Esophagus squamous epithelium (tissue), 5 donors: ENCODE data around the gene STMP1. TPM values are rescaled to one million over a fixed set of nuclear protein-coding genes. Genes with fewer than 3 reads are reported as not detected.

Source experiments
- DNase-seq: peaks from one replicate; lab custom pipeline; 2025; lab: John Stamatoyannopoulos, UW
- H3K27ac ChIP-seq, 4 donors: fragments of 200-600 bp; sonication (generic); one replicate each; pipeline ENCODE4 v1.5.1; 2016 to 2019; ENCODE audit warnings: mild to moderate bottlenecking in 1 of 4
- H3K27me3 ChIP-seq, 4 donors: fragments of 200-600 bp; sonication (generic); 1 replicate in 3 of 4; 2 replicates in 1 of 4; pipeline versions ENCODE4 v1.5.1 to v1.6.0; 2017 to 2021; ENCODE audit warnings: antibody characterized with exemption in 1 of 4
- H3K36me3 ChIP-seq, 3 donors: fragments of 200-600 bp; sonication (generic); one replicate each; pipeline ENCODE4 v1.5.1; 2016 to 2019
- H3K4me1 ChIP-seq, 3 donors: fragments of 200-600 bp; sonication (generic); one replicate each; pipeline ENCODE4 v1.5.1; 2017 to 2019
- H3K4me3 ChIP-seq, 4 donors: fragments of 200-600 bp; sonication (generic); 1 replicate in 3 of 4; 2 replicates in 1 of 4; pipeline ENCODE4 v1.5.1; 2016 to 2019; ENCODE audit warnings: mild to moderate bottlenecking in 2 of 4, moderate library complexity in 1 of 4
- H3K9me3 ChIP-seq, 3 donors: fragments of 200-600 bp; sonication (generic); one replicate each; pipeline ENCODE4 v1.5.1; 2016 to 2019
- CTCF ChIP-seq, 6 experiments: fragments of 450-650 bp in 4 of 6; fragments of 200-600 bp in 2 of 6; sonication (generic) in 2 of 6; IDR thresholded peaks; one replicate each; pipeline ENCODE4 v1.5.1; 2016 to 2019; ENCODE audit warnings: antibody characterized with exemption in 6 of 6, mild to moderate bottlenecking in 4 of 6, moderate library complexity in 4 of 6
- POLR2A ChIP-seq, 4 donors: fragments of 450-650 bp; IDR thresholded peaks; one replicate each; pipeline ENCODE4 v1.6.1; 2017; ENCODE audit warnings: antibody characterized with exemption in 4 of 4, mild to moderate bottlenecking in 4 of 4, moderate library complexity in 3 of 4
- WGBS, 2 donors: methylation state at CpG; one replicate each; pipeline ENCODE4 v1.1.5; 2018; 5-methylcytosine and 5-hydroxymethylcytosine counted together
- intact Hi-C: fragments of 100-400 bp; cut with DNase I; formaldehyde crosslinking; loops from one replicate; pipeline ENCODE4 v1.15.0; 2022
- total RNA-seq, 4 donors: library from RNA; depleted of rRNA; stranded (reverse); fragments of >200 nt; gene quantifications; one replicate each; pipeline ENCODE4 v1.1.0, GENCODE V29; 2016
- donor health status: DM: yes; HTN: yes; CAD: no.

STMP1 gene
- total RNA-seq, 4 donors from 2014 or later = 19.2 to 25.6 (median 23.1) TPM

GRCh38 chr7:135706858-135707569 lies 44.7 kb downstream of the STMP1 start:
- Histone ChIP-seq H3K4me1 (peaks cover 13 to 51% (median 17%) of the 10 kb centered on the region in 3 donors), H3K27ac (peak overlapping the region; percentile 75 to 87 (median 81)), H3K36me3 (no peaks in the 10 kb centered on the region), H3K27me3 (no peaks in the 10 kb centered on the region), H3K4me3 (peak overlapping the region in 1 of 4 donors; percentile 28), H3K9me3 (no peaks in the 10 kb centered on the region)
- no peak for DNase-seq
- WGBS, 2 donors = 29 to 45% methylated on average over 7 of the region's 7 CpGs
- TF ChIP-seq CTCF (IDR thresholded peaks at IDR 0.05) (no peak), POLR2A (IDR thresholded peaks at IDR 0.05) (no peak)
- intact Hi-C loops = no loop called here

- DNase-seq = no peak
- H3K9me3 ChIP-seq = no peaks in the 10 kb centered on the region
- peaks cover 13 to 51% (median 17%) of the 10 kb centered on the region in 3 donors for H3K4me1 ChIP-seq
- WGBS, 2 donors = 58 to 59% methylated on average over 5 of the region's 5 CpGs
- H3K36me3 ChIP-seq = no peaks in the 10 kb centered on the region
- TF ChIP-seq POLR2A (IDR thresholded peaks at IDR 0.05) (no peak), CTCF (IDR thresholded peaks at IDR 0.05) (no peak)
- intact Hi-C loops = no loop called here
- peak overlapping the region; percentile 75 to 87 (median 81) for H3K27ac ChIP-seq
- H3K4me3 ChIP-seq = no peak overlapping the region
- H3K27me3 ChIP-seq = no peaks in the 10 kb centered on the region
Observed at GRCh38 chr7:135707570-135707966, 45.3 kb downstream of the STMP1 start.

- TF ChIP-seq POLR2A (IDR thresholded peaks at IDR 0.05) (no peak), CTCF (IDR thresholded peaks at IDR 0.05) (no peak)
- Histone ChIP-seq H3K27me3 (no peaks in the 10 kb centered on the region), H3K9me3 (no peaks in the 10 kb centered on the region), H3K4me3 (no peak overlapping the region), H3K4me1 (peaks cover 13 to 51% (median 17%) of the 10 kb centered on the region in 3 donors), H3K27ac (peak overlapping the region; percentile 28 to 87 (median 81)), H3K36me3 (no peaks in the 10 kb centered on the region)
- 84 to 91% methylated on average over 4 to 13 of the region's 14 CpGs for WGBS, 2 donors
- intact Hi-C loops = no loop called here
- DNase-seq = no peak
Observed at GRCh38 chr7:135708041-135708440, 45.7 kb downstream of the STMP1 start.

GRCh38 chr7:135709508-135709907 lies 47.2 kb downstream of the STMP1 start:
- intact Hi-C loops = no loop called here
- peaks cover 13 to 55% (median 19%) of the 10 kb centered on the region in 3 donors for H3K4me1 ChIP-seq
- H3K36me3 ChIP-seq = no peaks in the 10 kb centered on the region
- H3K27me3 ChIP-seq = peaks cover 0 to 8% (median 0%) of the 10 kb centered on the region in 4 donors
- no peaks in the 10 kb centered on the region for H3K9me3 ChIP-seq
- no peak overlapping the region for H3K4me3 ChIP-seq
- 90 to 95% methylated on average over 3 of the region's 3 CpGs for WGBS, 2 donors
- DNase-seq = no peak
- H3K27ac ChIP-seq = no peak overlapping the region
- TF ChIP-seq POLR2A (IDR thresholded peaks at IDR 0.05) (no peak), CTCF (IDR thresholded peaks at IDR 0.05) (no peak)

GRCh38 chr7:135710417-135711138 lies 48.3 kb downstream of the STMP1 start:
- H3K36me3 ChIP-seq = no peaks in the 10 kb centered on the region
- H3K27ac ChIP-seq = no peak overlapping the region
- no peak overlapping the region for H3K4me3 ChIP-seq
- no peak for DNase-seq
- peaks cover 0 to 10% (median 0%) of the 10 kb centered on the region in 4 donors for H3K27me3 ChIP-seq
- H3K9me3 ChIP-seq = no peaks in the 10 kb centered on the region
- no peak for TF ChIP-seq POLR2A (IDR thresholded peaks at IDR 0.05)
- TF ChIP-seq CTCF (IDR thresholded peaks at IDR 0.05) = peak in 1 of 6 experiments; percentile 51
- WGBS, 2 donors = 60 to 88% methylated on average over 3 to 7 of the region's 11 CpGs
- H3K4me1 ChIP-seq = peaks cover 12 to 50% (median 20%) of the 10 kb centered on the region in 3 donors
- intact Hi-C loops = no loop called here
